PC-9 (cell line): ENCODE results near the gene ERC2.

Source experiments
- EZH2 ChIP-seq: fragments of 200-600 bp; sonication (generic); IDR thresholded peaks from 2 replicates; pipeline ENCODE4 v1.8.0; 2017; ENCODE audit warnings: antibody characterized with exemption, low read depth
- TF ChIP-seq, protein P1 (sequence below): fragments of 200-600 bp; sonication (generic); conservative IDR thresholded peaks from 2 replicates; pipeline ENCODE4 v1.6.1; 2017; ENCODE audit warnings: mixed run types, antibody characterized with exemption, mild to moderate bottlenecking, moderate library complexity

DNA sequence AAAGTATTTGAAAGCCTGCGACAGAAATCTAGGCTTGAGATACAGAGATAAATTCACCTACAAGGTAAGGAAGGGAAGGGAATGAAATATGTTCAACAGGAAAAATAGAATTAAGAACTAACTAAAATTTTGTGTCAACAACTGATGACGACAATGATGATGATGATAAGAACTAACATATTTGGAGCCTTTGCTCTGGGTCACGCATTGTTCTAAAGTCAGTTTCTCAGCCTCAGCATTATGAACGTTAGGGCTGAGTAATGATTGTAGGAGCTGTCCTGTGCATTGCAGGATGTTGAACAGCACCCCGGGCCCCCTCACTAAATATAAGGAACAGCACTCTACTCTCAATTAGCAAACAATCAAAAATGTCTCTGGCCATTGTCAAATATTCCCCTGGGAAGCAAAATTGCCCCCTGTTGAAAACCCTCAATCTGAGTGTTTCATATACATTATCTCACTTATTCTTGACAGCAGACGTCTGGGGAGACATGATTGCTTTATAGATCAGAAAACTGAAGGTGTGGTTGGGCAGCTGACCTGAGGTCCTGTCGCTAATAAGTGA is 88.5 kb downstream of the ERC2 start:
- TF ChIP-seq, protein P1, sequence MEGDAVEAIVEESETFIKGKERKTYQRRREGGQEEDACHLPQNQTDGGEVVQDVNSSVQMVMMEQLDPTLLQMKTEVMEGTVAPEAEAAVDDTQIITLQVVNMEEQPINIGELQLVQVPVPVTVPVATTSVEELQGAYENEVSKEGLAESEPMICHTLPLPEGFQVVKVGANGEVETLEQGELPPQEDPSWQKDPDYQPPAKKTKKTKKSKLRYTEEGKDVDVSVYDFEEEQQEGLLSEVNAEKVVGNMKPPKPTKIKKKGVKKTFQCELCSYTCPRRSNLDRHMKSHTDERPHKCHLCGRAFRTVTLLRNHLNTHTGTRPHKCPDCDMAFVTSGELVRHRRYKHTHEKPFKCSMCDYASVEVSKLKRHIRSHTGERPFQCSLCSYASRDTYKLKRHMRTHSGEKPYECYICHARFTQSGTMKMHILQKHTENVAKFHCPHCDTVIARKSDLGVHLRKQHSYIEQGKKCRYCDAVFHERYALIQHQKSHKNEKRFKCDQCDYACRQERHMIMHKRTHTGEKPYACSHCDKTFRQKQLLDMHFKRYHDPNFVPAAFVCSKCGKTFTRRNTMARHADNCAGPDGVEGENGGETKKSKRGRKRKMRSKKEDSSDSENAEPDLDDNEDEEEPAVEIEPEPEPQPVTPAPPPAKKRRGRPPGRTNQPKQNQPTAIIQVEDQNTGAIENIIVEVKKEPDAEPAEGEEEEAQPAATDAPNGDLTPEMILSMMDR, result no peak
- TF ChIP-seq EZH2, result no peak
